ENCODE data around the gene KAT6B. TPM values are rescaled to one million over a fixed set of nuclear protein-coding genes. Genes with fewer than 3 reads are reported as not detected.

The KAT6B gene
- total and polyA plus RNA-seq, 11 donors, result 10.4 to 61.3 (median 42.9) TPM

DNA sequence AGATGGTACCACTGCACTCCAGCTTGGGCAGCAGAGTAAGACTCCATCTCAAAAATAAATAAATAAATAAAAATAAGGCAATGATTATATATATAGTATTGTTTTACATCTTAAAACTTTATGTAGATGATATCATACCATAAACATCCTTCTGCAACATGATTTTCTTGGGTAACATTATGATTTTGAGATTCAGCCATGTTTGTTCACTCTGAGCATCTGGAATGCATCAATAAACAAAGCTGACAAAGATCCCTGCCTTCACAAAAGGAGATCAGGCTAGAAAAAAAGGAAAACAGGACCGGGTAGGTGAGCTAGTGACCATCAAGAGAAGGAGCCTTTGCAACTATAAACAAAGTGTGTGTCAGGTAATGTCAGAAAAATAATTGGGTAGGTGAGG, 31.9 kb upstream of the KAT6B start:
- no peak for ATAC-seq
- intact Hi-C loops (cut with DNase I), result no loop called here
- Histone ChIP-seq H3K27me3 (no peaks in the 10 kb centered on the region), H3K4me1 (peaks cover 0 to under 1% (median 0%) of the 10 kb centered on the region in 12 donors), H3K27ac (no peak overlapping the region), H3K9me3 (no peaks in the 10 kb centered on the region), H3K4me3 (no peak overlapping the region), H3K36me3 (no peaks in the 10 kb centered on the region)
- no peak for DNase-seq
- 62 to 81% (median 71%) methylated on average over 1 of the region's 1 CpG for WGBS, 4 donors
- TF ChIP-seq POLR2A (IDR thresholded peaks at IDR 0.05), result no peak
- TF ChIP-seq, protein P1, sequence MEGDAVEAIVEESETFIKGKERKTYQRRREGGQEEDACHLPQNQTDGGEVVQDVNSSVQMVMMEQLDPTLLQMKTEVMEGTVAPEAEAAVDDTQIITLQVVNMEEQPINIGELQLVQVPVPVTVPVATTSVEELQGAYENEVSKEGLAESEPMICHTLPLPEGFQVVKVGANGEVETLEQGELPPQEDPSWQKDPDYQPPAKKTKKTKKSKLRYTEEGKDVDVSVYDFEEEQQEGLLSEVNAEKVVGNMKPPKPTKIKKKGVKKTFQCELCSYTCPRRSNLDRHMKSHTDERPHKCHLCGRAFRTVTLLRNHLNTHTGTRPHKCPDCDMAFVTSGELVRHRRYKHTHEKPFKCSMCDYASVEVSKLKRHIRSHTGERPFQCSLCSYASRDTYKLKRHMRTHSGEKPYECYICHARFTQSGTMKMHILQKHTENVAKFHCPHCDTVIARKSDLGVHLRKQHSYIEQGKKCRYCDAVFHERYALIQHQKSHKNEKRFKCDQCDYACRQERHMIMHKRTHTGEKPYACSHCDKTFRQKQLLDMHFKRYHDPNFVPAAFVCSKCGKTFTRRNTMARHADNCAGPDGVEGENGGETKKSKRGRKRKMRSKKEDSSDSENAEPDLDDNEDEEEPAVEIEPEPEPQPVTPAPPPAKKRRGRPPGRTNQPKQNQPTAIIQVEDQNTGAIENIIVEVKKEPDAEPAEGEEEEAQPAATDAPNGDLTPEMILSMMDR (IDR thresholded peaks at IDR 0.05), result no peak

DNA sequence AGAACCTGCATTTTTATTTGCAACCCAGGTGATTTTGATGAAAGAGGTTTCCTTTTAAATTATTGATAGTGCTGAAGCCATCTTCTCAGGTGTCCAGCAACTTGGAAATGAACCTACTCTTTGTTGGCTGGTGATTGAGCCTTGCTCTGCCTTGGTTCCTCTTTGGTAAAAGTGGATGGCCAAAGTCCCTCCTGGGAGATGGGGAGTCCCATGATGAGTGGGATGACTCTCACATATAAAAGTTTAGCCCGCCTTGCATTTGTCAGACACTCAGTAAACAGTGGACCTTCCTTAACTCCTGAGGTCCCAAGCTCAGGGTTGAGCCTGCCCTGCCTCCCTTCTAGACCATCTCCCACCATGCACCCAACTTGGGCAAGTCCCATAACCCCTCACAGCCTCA, 28.9 kb upstream of the KAT6B start:
- Histone ChIP-seq H3K4me3 (no peak overlapping the region), H3K36me3 (no peaks in the 10 kb centered on the region), H3K27me3 (no peaks in the 10 kb centered on the region), H3K27ac (no peak overlapping the region), H3K4me1 (peaks cover 0 to 8% (median 0%) of the 10 kb centered on the region in 12 donors), H3K9me3 (no peaks in the 10 kb centered on the region)
- no peak for DNase-seq
- ATAC-seq, result no peak
- WGBS, 4 donors, result 64 to 100% (median 87%) methylated on average over 1 of the region's 1 CpG
- TF ChIP-seq POLR2A (IDR thresholded peaks at IDR 0.05), result no peak
- TF ChIP-seq, protein P1 (IDR thresholded peaks at IDR 0.05), result no peak
- intact Hi-C loops (cut with DNase I), result no loop called here

DNA sequence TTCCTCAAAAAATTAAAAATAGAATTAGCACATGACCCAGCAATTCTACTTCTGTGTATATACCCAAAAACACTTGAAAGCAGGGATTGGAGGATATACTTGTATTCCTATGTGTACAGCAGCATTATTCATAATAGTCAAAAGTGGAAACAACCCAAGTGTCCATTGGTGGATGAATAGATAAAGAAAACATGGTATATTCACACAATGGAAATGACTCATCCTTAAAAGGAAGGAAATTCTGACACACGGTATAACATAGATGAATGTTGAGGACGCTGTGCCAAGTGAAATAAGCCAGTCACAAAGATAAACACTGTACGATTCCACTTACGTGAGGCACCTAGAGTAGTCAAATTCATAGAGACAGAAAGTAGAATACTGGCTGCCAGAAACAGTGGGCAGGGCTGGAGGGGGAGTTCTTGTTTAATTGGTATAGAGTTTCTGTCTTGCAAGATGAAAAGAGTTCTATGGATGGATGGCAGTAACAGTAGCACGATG, 26.6 kb upstream of the KAT6B start:
- TF ChIP-seq POLR2A (IDR thresholded peaks at IDR 0.05), result no peak
- TF ChIP-seq, protein P1 (IDR thresholded peaks at IDR 0.05), result no peak
- DNase-seq, result no peak
- Histone ChIP-seq H3K4me3 (no peak overlapping the region), H3K27me3 (no peaks in the 10 kb centered on the region), H3K27ac (no peak overlapping the region), H3K36me3 (no peaks in the 10 kb centered on the region), H3K9me3 (no peaks in the 10 kb centered on the region), H3K4me1 (peaks cover 0 to 8% (median 0%) of the 10 kb centered on the region in 12 donors)
- intact Hi-C loops (cut with DNase I), result no loop called here
- no peak for ATAC-seq
- 34 to 40% (median 37%) methylated on average over 5 of the region's 5 CpGs for WGBS, 4 donors

DNA sequence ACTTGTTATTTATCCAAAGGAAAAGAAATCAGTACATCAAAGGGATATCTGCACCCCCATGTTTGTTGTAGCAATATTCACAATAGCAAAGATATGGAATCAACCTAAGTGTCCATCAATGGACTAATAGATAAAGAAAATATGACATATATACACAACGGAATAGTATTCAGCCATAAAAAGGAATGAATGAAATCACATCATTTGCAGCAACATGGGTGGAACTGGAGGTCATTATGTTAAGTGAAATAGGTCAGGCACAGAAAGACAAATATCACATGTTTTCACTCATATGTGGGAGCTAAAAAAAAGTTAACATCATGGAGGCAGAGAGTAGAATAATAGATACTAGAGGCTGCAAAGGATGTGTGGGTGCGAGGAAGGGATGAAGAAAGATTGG, 25.0 kb upstream of the KAT6B start:
- no peak for ATAC-seq
- H3K36me3 ChIP-seq, result no peaks in the 10 kb centered on the region
- H3K27ac ChIP-seq, result no peak overlapping the region
- DNase-seq, result no peak
- WGBS, 4 donors, result 93 to 97% (median 96%) methylated on average over 2 of the region's 2 CpGs
- no peaks in the 10 kb centered on the region for H3K9me3 ChIP-seq
- H3K4me1 ChIP-seq, result peaks cover 0 to 8% (median 0%) of the 10 kb centered on the region in 12 donors
- TF ChIP-seq POLR2A (IDR thresholded peaks at IDR 0.05), result no peak
- TF ChIP-seq, protein P1 (IDR thresholded peaks at IDR 0.05), result no peak
- H3K27me3 ChIP-seq, result no peaks in the 10 kb centered on the region
- intact Hi-C loops (cut with DNase I), result no loop called here
- H3K4me3 ChIP-seq, result no peak overlapping the region
